GM10248 (cell line): Measurements from ENCODE around the gene MBD3L2B.

Source experiments
- CTCF ChIA-PET: fragments of 300-600 bp; sonication (Branson Sonifier 250); formaldehyde crosslinking; extraction: SDS; loops from one replicate; lab custom pipeline; 2021; ENCODE audit warnings: antibody characterized with exemption; lab: Yijun Ruan, JAX
- POLR2A ChIA-PET: fragments of 350-650 bp; sonication (Branson Sonifier 250); formaldehyde crosslinking; extraction: SDS; loops from one replicate; lab custom pipeline; 2020; ENCODE audit warnings: antibody characterized with exemption; lab: Yijun Ruan, JAX
- DNase-seq: peaks from one replicate; pipeline ENCODE4 v3.0.0; 2012; ENCODE audit errors: extremely low spot score
- CTCF ChIP-seq: IDR thresholded peaks from 2 replicates; pipeline ENCODE4 v1.5.1; 2012; ENCODE audit warnings: mild to moderate bottlenecking, low read depth; ENCODE audit errors: extremely low read depth, missing control alignments, control extremely low read depth

The MBD3L2B gene

GRCh38 chr19:6970021-6970420, 51.2 kb downstream of the MBD3L2B start:
- ChIA-PET POLR2A (no interaction called here), CTCF (no interaction called here)
- DNase-seq = no peak
- TF ChIP-seq CTCF = no peak

- TF ChIP-seq CTCF = no peak
- ChIA-PET CTCF (no interaction called here), POLR2A (no interaction called here)
- DNase-seq = no peak
Measured at GRCh38 chr19:6969490-6969889, 51.7 kb downstream of the MBD3L2B start.
